ENCODE measurements around the gene KLB.
"Not testable (repeated sequence)": the region's sequence is repeated elsewhere in the genome, so short reads cannot be mapped to it uniquely, and the experiment has no call there.

Gene KLB

DNA sequence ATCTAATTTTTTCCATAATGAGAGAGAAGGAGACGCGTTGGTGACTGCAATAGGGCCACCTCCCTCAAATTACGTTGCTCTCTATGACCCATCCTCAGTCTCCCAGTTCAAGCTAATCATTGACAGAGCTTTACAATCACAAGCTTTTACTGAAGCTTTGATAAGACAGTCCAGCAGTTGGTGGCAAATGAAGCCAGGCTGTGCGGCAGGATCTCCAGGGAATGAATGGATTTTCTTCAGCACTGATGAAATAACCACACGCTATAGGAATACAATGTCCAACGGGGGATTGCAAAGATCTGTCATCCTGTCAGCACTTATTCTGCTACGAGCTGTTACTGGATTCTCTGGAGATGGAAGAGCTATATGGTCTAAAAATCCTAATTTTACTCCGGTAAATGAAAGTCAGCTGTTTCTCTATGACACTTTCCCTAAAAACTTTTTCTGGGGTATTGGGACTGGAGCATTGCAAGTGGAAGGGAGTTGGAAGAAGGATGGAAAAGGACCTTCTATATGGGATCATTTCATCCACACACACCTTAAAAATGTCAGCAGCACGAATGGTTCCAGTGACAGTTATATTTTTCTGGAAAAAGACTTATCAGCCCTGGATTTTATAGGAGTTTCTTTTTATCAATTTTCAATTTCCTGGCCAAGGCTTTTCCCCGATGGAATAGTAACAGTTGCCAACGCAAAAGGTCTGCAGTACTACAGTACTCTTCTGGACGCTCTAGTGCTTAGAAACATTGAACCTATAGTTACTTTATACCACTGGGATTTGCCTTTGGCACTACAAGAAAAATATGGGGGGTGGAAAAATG, at the start of gene KLB:
KLB (plus strand) TSS at position 168 of the 821 bp plus-strand sequence; CDS start at position 188, 20 bp downstream.
- no peak for DNase-seq

DNA sequence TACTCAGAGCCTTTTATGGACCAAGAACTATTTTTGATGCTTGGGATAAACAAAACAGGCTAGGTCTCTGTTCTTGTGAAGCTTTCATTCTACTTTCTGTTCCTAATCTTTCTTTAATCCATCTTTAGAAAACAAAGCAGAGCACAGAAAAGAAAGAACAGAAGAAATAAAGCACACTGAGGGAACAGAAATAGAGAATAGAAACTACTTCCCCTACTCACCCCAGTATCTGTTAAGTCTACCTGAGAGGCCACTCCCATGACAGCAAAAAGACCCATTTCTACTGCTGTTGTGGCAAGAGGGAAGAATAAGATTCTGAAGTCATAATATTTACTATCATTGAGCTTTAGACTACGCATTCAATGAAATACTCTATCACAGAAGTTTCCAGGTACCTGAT, 49.7 kb upstream of the KLB start:
- DNase-seq: no peak

DNA sequence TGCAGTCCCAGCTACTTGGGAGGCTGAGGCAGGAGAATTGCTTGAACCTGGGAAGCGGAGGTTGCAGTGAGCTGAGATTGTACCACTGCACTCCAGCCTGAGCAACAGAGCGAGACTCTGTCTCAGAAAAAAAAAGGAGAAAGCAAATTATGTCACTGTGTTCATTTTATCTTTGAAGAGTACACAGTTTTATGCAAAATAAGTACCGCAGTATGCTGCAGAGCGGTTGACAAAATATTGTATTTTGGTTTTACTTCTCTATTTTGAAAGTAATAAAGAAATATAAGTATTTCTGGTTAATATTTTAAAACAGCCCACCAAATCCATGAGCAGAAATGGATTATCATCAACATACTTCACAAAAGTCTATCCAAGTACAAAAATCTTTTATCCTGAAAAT, 46.1 kb upstream of the KLB start:
- not testable (repeated sequence) for DNase-seq

DNA sequence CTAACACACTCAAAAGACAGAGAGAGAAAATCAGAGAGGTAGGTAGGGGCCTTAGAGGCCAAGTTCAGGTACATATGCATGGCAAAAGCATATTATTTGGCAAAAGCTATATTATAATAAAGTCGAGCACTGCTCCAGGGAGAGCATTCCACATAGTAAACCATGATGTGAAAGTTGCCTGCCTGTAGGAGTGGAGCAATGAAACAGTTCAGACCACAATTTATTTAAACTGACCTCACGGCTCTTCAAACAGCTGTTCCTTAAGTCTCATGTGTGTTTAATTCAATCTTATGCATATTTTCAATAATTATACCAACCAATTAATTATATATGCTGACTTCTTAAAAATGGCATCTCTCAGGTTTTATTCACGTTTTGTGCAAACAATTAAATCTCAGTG, 43.9 kb upstream of the KLB start:
- no peak for DNase-seq

DNA sequence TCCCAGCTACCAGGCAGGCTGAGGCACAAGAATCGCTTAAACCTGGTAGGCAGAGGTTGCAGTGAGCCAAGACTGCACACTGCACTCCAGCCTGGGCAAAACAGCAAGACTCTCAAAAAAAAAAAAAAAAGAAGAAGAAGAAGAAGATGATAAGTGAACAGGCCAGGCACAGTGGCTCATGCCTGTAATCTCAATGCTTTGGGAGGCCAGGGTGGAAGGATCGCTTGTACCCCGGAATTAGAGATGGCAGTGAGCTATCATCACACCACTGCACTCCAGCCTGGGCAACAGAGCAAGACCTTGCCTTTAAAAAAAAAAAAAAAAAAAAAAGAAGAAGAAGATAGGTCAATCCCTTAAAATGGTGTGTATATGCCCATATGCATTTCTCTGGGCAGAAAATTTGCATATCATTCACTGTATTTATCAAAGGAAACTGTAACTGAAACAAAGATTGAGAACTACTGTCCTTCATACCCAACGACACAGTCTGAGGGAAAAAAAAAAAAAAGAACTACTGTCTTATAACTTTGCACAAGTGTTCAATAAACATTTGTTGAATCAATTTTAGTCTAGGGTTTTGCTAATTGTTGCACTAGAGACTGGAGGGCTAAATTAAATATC, 42.8 kb upstream of the KLB start:
- no peak for DNase-seq

DNA sequence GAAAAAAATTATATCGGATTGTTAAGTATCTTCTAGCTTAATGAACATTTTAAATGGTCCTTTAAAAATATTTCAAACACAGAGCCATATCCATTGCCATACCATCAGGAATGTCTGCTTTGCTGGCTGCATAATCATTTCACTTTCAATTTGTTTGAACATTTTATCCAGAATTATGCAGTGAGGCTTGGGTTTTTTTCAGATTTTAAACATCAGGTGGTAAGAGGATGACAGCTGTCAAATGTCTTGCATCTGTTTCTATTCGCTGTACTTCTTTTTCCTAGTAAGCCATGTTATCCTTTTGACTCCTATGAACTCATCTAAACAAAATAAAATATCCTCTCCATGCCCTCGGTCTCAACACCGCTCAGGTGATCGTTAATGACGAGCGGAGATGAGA, 41.4 kb upstream of the KLB start:
- no peak for DNase-seq

DNA sequence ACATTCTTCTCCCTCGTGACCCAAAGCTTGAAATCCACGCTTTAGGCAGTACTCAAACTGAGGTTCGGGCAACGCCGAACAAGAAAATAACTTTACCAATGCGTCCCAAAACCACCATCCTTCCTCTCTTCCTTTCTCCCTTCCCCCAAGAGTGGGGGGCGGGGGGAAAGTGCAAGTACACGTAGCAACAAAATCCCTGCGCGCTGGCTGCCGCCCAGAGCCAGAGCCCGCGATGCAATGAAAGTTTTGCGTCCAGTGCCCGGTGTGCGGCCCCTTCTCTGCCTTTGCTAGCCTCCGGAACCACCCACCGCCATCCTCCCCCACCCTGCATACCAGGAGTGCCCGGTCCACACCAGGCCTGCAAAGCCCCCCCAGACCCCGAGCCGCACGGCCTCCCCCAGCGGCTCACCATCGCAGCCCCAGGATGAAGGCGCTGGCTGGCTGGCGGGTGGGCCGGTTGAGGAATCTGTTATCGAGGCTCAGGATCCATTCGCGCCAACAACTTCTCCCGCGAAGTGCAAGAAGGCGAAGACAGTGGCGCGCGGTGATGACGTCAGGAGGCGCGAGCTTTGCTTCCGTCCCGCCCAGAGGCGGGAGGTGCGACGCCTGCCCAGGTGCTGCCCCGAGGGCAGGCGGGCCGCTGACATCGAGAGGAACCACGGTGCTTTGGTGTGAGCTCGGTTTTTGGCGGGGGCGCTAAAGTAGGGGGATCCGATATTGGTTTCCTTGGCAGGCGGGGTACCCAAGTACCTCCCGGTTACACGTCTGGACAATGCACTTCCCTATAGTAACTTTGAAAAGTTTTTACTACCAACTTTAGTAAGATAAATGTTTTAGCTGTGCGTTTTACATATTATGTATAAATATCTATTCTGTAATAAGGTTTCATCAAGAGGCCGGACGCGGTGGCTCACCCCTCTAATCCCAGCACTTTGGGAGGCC, 40.6 kb upstream of the KLB start, which contains the start of gene RFC1:
RFC1 (minus strand) TSS at position 533 of the 942 bp plus-strand sequence; CDS start at position 412, 121 bp downstream.
- peak; percentile 95 for DNase-seq

DNA sequence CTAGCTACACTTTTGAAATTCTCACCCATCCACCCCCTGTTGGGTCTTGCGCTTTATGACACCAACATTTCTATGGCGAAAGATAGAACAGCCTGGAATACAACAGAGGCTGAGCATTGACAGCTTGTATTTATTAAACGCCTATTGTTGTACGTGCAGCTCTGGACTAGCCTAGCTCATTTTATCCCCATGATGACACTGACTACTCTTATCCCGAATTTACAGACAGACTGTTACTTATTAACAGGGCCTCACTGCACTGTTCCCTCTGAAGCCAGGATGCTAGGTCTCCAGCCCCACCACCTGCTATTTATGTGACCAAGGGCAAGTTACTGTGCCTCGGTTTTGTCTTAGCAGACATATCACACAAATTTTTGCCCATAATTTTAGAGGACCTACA, 39.6 kb upstream of the KLB start:
- DNase-seq: no peak

DNA sequence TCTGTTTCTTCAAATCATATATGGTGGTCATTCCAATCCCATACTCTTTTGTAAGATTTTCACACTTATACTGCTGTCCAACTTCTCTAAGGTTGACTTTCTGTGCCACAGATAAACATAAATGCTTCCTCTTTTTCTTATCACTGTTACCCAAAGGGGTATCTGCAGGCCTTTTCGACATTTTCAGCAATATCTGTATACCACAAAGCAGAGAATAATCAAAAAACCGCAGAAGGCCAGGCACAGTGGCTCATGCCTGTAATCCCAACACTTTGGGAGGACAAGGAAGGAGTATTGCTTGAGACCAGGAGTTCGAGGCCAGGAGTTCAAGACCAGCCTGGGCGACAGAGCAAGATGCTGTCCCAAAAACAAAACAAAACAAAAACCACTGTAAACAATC, 37.4 kb upstream of the KLB start:
- no peak for DNase-seq

DNA sequence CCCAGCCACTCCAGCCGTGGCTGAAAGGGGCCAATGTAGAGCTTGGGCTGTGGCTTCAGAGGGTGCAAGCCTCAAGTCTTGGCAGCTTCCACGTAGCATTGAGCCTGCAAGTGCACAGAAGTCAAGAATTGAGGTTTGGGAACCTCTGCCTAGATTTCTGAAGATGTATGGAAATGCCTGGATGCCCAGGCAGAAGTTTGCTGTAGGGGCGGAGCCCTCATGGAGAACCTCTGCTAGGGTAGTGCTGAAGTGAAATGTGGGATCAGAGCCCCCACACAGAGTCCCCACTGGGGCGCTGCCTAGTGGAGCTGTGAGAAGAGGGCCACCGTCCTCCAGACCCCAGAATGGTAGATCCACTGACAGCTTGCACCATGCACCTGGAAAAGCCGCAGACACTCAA, 35.5 kb upstream of the KLB start:
- DNase-seq: not testable (repeated sequence)

DNA sequence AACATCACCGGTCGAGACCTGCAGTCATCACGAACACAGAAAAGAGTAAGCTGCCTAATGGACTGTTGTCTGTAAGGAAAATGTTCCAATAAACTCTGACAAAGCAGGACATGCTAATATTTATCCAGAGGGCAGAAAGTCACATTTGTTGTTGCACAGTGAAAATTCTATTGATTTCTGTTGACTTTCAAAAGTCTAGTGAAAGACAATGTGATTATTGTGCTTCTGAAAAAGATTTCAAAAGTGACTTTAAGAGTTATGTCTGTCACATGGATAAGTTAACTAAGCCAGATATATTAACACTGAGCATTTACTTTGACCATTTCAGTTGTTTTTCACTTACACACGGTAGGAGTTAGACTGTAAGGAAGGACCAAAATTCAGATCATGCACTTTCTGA, 31.3 kb upstream of the KLB start:
- DNase-seq: no peak

DNA sequence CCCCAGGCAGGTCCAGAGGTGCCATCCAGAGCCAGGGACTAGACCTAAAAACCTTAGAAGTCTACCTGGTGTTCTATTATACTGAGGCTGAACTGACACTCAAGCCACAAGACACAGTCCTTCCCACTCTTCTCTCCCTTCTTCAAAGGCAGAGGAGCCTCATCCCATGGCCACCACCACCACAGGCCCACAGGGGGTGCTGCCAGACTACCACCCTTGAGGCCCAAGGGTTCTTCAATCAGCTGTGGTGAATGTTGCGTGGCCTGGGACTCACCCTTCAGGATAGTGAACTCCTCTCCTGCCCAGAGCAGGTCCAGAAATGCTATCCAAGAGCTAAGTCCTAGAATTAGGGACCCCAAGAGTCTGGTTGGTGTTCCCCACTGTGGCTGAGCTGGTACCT, 23.0 kb upstream of the KLB start:
- no peak for DNase-seq

DNA sequence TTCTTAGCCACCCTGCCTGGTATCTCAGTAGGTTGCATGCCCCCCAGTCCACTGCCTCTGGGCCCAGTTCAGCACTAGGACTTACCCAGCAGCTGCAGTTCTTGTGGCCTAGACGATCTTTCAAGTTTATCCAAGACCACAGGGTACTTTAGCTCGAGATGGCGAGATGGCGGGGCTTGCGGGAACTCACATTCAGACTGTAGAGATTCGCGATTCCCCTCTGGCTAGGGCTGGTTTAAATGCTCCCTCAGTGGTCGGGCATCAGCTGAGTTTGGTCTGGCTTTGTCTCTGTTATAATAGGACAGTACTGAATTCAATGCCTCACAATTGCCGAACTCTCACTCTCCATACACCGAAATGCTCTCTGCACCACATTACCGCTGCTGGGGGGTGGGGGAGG, 22.2 kb upstream of the KLB start:
- DNase-seq: no peak

DNA sequence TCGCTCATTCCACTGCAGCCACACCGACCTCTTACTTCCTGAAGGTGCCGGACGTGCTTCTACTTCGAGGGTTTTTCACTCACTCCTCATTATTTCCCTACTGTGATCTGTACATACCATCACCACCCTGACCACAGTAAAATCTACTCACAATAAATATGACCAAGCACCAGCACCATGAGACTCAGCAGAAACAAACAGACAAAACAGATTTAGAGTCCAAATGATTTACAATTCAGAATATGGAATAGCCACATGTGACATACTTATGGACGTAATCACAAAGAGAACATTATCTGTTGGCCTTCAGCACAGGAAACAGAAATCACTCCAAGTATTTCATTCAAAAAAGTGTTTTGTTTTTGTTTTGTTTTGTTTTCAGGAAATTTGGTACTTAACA, 16.1 kb upstream of the KLB start:
- no peak for DNase-seq

DNA sequence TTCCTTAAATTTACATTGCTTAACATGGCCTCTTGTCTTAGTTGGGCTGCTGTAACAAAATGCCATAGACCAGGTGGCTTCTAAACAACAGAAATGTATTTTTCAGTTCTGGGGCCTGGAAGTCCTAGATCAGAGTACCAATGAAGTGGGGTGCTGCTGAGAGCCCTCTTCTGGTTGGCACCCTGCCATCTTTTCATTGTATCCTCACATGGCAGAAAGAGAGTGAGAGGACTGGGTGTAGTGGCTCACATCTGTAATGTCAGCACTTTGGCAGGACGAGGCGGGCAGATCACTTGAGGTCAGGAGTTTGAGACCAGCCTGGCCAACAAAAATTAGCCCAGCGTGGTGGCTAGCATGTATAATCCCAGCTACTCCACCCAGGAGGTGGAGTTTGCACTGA, 12.0 kb upstream of the KLB start:
- no peak for DNase-seq

DNA sequence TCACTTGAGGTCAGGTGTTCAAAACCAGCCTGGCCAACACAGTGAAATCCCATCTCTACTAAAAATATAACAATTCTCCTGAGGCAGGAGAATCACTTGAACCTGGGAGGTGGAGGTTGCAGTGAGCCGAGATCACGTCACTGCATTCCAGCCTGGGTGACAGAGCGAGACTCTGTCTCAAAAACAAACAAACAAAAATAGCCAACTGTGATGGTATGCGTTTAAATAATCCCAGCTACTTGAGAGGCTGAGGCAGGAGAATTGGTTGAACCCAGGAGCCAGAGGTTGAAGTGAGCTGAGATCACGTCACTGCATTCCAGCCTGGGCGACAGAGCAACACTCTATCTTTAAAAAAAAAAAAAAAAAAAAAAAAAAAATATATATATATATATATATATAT, 5.1 kb upstream of the KLB start:
- not testable (repeated sequence) for DNase-seq

DNA sequence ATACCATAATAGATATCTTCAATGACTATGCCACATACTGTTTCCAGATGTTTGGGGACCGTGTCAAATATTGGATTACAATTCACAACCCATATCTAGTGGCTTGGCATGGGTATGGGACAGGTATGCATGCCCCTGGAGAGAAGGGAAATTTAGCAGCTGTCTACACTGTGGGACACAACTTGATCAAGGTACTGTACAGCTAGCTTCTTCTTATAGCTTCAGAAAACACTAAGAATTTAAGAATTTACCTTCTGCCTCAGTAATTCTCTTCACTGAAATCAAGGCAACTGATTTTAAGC, 805 bp downstream of the KLB start:
- no peak for DNase-seq

DNA sequence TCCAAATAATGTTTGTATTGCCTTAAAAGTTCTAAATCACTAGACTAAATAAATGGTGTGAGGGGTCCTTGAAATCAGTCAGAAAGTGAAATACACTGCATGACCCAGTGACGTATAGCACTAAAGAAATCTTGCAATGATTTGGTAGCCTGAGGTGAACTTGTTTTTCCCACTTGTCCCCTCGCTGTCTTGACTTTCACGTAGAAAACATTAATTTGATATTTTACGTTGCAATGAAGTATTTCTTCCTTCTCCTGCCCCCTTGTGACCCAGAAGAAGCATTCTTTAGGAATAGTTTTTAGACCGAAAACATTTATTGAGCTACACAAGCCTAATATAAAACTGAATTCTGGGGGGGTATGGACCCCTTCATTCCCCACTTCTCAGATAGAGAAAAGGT, 3.7 kb downstream of the KLB start:
- DNase-seq: no peak

DNA sequence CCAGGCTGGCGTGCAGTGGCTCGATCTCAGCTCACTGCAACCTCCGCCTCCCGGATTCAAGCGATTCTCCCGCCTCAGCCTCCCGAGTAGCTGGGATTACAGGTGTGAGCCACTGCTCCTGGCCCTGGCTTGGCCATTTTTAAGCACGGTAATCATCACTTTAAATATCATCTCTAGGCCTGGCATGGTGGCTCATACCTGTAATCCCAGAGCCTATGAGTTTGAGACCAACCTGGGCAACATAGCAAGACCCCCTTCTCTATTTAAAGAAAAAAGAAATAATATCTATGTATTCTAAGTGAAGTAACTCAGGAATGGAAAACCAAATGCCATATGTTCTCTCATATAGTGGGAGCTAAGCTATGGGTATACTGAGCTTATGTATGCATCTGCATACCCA, 4.8 kb downstream of the KLB start:
- not testable (repeated sequence) for DNase-seq

DNA sequence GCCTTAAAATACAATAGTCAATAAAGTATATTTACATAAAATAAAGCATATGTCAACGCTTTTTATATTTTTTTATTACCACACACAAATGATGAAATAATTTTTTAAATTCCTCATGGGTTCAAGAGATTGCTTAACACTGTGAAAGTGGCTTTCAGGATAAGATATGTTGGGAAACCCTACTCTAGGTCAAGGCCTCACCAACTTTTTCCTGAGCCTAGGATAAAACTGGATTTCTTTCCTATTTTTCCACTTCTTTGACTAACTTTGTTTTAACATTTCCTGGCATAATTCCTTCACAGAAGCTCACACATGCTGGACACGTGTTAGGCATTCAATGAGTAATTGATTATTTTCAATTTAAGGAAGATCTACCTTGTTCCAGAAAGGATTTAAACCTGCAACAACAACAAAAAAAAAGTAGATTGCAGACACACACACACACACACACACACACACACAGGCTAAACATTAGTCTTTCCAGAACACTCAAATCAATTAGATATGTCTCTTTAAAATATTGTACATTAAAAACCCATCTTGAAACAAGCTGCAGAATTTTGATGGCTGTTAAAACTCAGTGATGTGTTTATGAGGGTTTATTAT, 9.1 kb downstream of the KLB start:
- no peak for DNase-seq

DNA sequence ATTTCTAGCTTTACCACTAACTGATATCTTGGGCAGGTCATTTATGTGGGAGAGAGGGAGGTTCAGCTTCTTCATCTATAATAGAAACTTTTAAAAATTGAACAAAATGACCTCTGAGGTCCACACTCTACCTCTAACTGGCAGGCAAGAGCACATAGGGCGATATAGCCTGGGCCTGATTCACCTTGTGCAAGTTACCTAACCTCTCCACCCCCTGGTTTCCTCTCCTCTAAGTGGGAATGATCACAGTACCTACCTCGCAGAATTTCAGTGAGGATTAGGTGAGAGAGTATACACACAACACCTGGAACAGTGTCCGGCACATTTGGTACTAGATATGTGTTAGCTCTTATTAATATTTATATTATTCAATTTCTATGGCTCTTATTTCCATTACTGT, 15.5 kb downstream of the KLB start:
- DNase-seq: no peak

DNA sequence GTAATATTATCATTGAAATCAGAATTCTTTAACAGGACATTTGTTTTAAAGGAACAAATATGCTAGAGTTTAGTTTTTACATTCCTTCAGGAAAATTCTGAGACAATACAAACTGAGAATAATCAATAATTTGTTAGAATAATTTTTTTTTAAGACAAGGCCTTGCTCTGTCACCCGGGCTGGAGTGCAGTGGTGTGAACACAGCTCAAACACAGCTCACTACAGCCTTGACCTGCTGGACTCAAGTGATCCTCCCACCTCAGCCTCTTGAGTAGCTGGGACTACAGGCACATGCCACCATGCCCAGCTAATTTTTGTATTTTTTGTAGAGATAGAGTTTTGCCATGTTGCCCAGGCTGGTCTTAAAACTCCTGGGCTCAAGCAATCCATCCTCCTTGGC, 18.6 kb downstream of the KLB start:
- not testable (repeated sequence) for DNase-seq

DNA sequence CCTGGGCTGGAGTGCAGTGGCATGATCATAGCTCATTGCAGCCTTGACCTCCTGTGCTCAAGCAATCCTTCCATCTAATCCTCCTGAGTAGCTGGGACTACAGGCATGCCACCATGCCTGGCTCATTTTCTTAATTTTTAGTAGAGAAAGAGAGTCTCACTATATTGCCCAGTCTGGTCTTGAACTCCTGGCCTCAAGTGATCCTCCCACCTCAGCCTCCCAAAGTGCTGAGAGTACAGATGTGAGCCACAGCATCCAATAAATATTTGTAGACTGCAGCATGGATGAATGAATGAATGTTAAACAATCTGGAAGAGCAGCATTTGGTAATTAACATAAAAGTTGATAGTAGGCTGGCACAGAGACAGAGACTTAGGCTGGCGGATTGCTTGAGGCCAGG, 20.0 kb downstream of the KLB start:
- DNase-seq: no peak
